H1 (cell line): Measurements from ENCODE around the gene ARHGAP1. TPM values are rescaled to one million over a fixed set of nuclear protein-coding genes. Genes with fewer than 3 reads are reported as not detected.

ENCODE experiments used
- CTCF ChIA-PET: fragments of 300-600 bp; sonication (Branson Sonifier 250); formaldehyde crosslinking; loops from one replicate; lab custom pipeline; 2021; ENCODE audit not compliant: partially characterized antibody; lab: Charles Lee
- POLR2A ChIA-PET: fragments of 300-600 bp; sonication (Branson Sonifier 250); formaldehyde crosslinking; loops from one replicate; lab custom pipeline; 2021; ENCODE audit warnings: inconsistent platforms; ENCODE audit not compliant: partially characterized antibody; lab: Charles Lee
- DNase-seq, 2 experiments: peaks; one replicate each; pipeline versions ENCODE4 v3.0.0 to v3.0.0-alpha.2; 2010 to 2022; ENCODE audit warnings: low spot score in 2 of 2, low read depth in 1 of 2, mixed read lengths in 1 of 2
- FAIRE-seq: peaks from 2 replicates; lab custom pipeline; 2011; peaks lifted over from hg19 to GRCh38; lab: Jason Lieb, UNC
- H2AFZ ChIP-seq: 2 replicates; pipeline ENCODE4 v1.8.1; 2012; ENCODE audit warnings: low read length, inconsistent platforms
- H2AK5ac ChIP-seq: 2 replicates; pipeline ENCODE4 v1.6.1; 2013; ENCODE audit warnings: low read depth, low read length
- H2BK120ac ChIP-seq: replicated peaks from 2 replicates; pipeline ENCODE3; 2013; ENCODE audit warnings: low read depth, low read length, inconsistent platforms
- H2BK12ac ChIP-seq: 2 replicates; pipeline ENCODE4 v1.6.1; 2013; ENCODE audit warnings: low read depth, low read length
- H2BK15ac ChIP-seq: 2 replicates; pipeline ENCODE4 v1.6.1; 2013; ENCODE audit warnings: low read length
- H2BK20ac ChIP-seq: 2 replicates; pipeline ENCODE4 v1.6.1; 2013; ENCODE audit warnings: low read length
- H2BK5ac ChIP-seq: 2 replicates; pipeline ENCODE4 v1.6.1; 2013; ENCODE audit warnings: low read depth, low read length
- H3K14ac ChIP-seq: 2 replicates; pipeline ENCODE4 v1.6.1; 2013; ENCODE audit warnings: inconsistent platforms; ENCODE audit not compliant: insufficient read length
- H3K18ac ChIP-seq: 2 replicates; pipeline ENCODE4 v1.6.1; 2013; ENCODE audit warnings: low read length; ENCODE audit errors: extremely low read depth
- H3K23ac ChIP-seq: 2 replicates; pipeline ENCODE4 v1.6.1; 2013; ENCODE audit warnings: inconsistent platforms; ENCODE audit not compliant: insufficient read length
- H3K23me2 ChIP-seq: 2 replicates; pipeline ENCODE4 v1.6.1; 2013; ENCODE audit warnings: low read depth, low read length
- H3K27ac ChIP-seq: 2 replicates; pipeline ENCODE4 v1.6.1; 2011; ENCODE audit warnings: low read depth, low read length, inconsistent platforms
- H3K27me3 ChIP-seq, 4 experiments: replicated peaks in 1 of 4; 1 replicate in 1 of 4; 2 replicates in 3 of 4; pipeline versions ENCODE4 v1.6.1 to v1.8.1; 2011 to 2013; ENCODE audit warnings: low read length in 3 of 4, mild to moderate bottlenecking in 3 of 4, inconsistent platforms in 2 of 4, mixed read lengths in 2 of 4, moderate library complexity in 1 of 4; ENCODE audit not compliant: control insufficient read depth in 3 of 4, insufficient read depth in 3 of 4; ENCODE audit errors: extremely low read depth in 1 of 4
- H3K36me3 ChIP-seq, 4 experiments: 2 replicates each; pipeline versions ENCODE4 v1.6.1 to v1.8.1; 2011 to 2013; ENCODE audit warnings: mild to moderate bottlenecking in 4 of 4, low read length in 3 of 4, moderate library complexity in 2 of 4, control low read depth in 1 of 4, inconsistent platforms in 1 of 4; ENCODE audit not compliant: insufficient read depth in 4 of 4, control insufficient read depth in 2 of 4
- H3K4ac ChIP-seq: replicated peaks from 2 replicates; pipeline ENCODE3; 2013; ENCODE audit warnings: low read length, low read depth, mixed read lengths, inconsistent platforms; ENCODE audit not compliant: insufficient read length
- H3K4me1 ChIP-seq, 4 experiments: replicated peaks in 1 of 4; 1 replicate in 1 of 4; 2 replicates in 3 of 4; pipeline versions ENCODE4 v1.6.1 to v1.8.1; 2011 to 2013; ENCODE audit warnings: low read length in 3 of 4, inconsistent platforms in 2 of 4, mixed read lengths in 1 of 4; ENCODE audit not compliant: insufficient read depth in 4 of 4, control insufficient read depth in 3 of 4
- H3K4me2 ChIP-seq, 2 experiments: 2 replicates each; pipeline versions ENCODE4 v1.6.1 to v1.8.1; 2011 to 2013; ENCODE audit warnings: low read depth in 2 of 2, low read length in 2 of 2, control low read depth in 1 of 2, inconsistent platforms in 1 of 2, mild to moderate bottlenecking in 1 of 2; ENCODE audit not compliant: insufficient read depth in 1 of 2
- H3K4me3 ChIP-seq, 4 experiments: fragments of 200-600, 300-600 bp in 1 of 4; sonication (generic), shearing (Covaris generic), sonication (Bioruptor Twin) in 1 of 4; 2 replicates each; pipeline versions ENCODE4 v1.5.1 to v1.8.1; 2011 to 2016; ENCODE audit warnings: low read length in 4 of 4, low read depth in 3 of 4, control low read depth in 2 of 4, inconsistent platforms in 2 of 4, mild to moderate bottlenecking in 2 of 4, mixed read lengths in 1 of 4, moderate library complexity in 1 of 4; ENCODE audit not compliant: insufficient read depth in 2 of 4; ENCODE audit errors: extremely low read depth in 1 of 4
- H3K56ac ChIP-seq: replicated peaks from 2 replicates; pipeline ENCODE3; 2013; ENCODE audit warnings: low read depth, mild to moderate bottlenecking, mixed read lengths, low read length, inconsistent platforms; ENCODE audit not compliant: insufficient read length
- H3K79me1 ChIP-seq: 2 replicates; pipeline ENCODE4 v1.6.1; 2013; ENCODE audit warnings: low read depth, low read length, control low read depth
- H3K79me2 ChIP-seq, 2 experiments: 2 replicates each; pipeline versions ENCODE4 v1.6.1 to v1.8.1; 2012 to 2013; ENCODE audit warnings: low read length in 2 of 2, mild to moderate bottlenecking in 2 of 2, inconsistent platforms in 1 of 2; ENCODE audit not compliant: insufficient read depth in 2 of 2, control insufficient read depth in 1 of 2
- H3K9ac ChIP-seq, 4 experiments: replicated peaks in 1 of 4; 1 replicate in 1 of 4; 2 replicates in 3 of 4; pipeline versions ENCODE4 v1.6.1 to v1.8.1; 2011 to 2013; ENCODE audit warnings: low read depth in 3 of 4, low read length in 3 of 4, control low read depth in 2 of 4, mild to moderate bottlenecking in 2 of 4, moderate library complexity in 2 of 4, inconsistent platforms in 1 of 4; ENCODE audit errors: extremely low read depth in 1 of 4
- H3K9me3 ChIP-seq, 2 experiments: 2 replicates each; pipeline versions ENCODE4 v1.6.1 to v1.8.1; 2012 to 2013; ENCODE audit warnings: mild to moderate bottlenecking in 2 of 2, moderate library complexity in 2 of 2, control low read depth in 1 of 2, inconsistent platforms in 1 of 2, low read depth in 1 of 2, low read length in 1 of 2, mixed read lengths in 1 of 2; ENCODE audit not compliant: insufficient read depth in 2 of 2
- H4K20me1 ChIP-seq, 2 experiments: replicated peaks in 1 of 2; 2 replicates each; pipeline versions ENCODE3 to v1.8.1; 2011 to 2013; ENCODE audit warnings: inconsistent platforms in 2 of 2, low read length in 2 of 2, mild to moderate bottlenecking in 1 of 2; ENCODE audit not compliant: insufficient read depth in 2 of 2, control insufficient read depth in 1 of 2
- H4K5ac ChIP-seq: 2 replicates; pipeline ENCODE4 v1.6.1; 2013; ENCODE audit warnings: low read length, low read depth, mixed read lengths, inconsistent platforms; ENCODE audit not compliant: insufficient read length
- H4K8ac ChIP-seq: 2 replicates; pipeline ENCODE4 v1.8.0; 2013; ENCODE audit warnings: mild to moderate bottlenecking, moderate library complexity, low read length, inconsistent platforms; ENCODE audit not compliant: insufficient read depth; ENCODE audit errors: extremely low read depth
- H4K91ac ChIP-seq: replicated peaks from 2 replicates; pipeline ENCODE3; 2013; ENCODE audit warnings: low read length, mixed read lengths, inconsistent platforms; ENCODE audit not compliant: insufficient read length
- ASH2L ChIP-seq: fragments of 200-600, 300-600 bp; sonication (generic); IDR thresholded peaks from one replicate; pipeline ENCODE4 v1.7.1; 2017; ENCODE audit warnings: low read length
- EP300 ChIP-seq, 2 experiments: IDR thresholded peaks; 1 replicate in 1 of 2; 2 replicates in 1 of 2; pipeline ENCODE4 v1.6.1; 2011 to 2012; ENCODE audit warnings: low read depth in 2 of 2, low read length in 2 of 2, mild to moderate bottlenecking in 2 of 2, borderline replicate concordance in 1 of 2, inconsistent platforms in 1 of 2, moderate library complexity in 1 of 2
- EZH2 ChIP-seq: fragments of 200-600 bp; sonication (generic); IDR thresholded peaks from 2 replicates; pipeline ENCODE4 v1.7.1; 2012; ENCODE audit warnings: low read depth, mild to moderate bottlenecking, moderate library complexity, low read length, inconsistent platforms; ENCODE audit not compliant: severe bottlenecking
- KDM4A ChIP-seq: IDR thresholded peaks from one replicate; pipeline ENCODE4 v1.7.1; 2012; ENCODE audit warnings: low read depth, mild to moderate bottlenecking, moderate library complexity, low read length, inconsistent platforms; ENCODE audit not compliant: severe bottlenecking
- MAX ChIP-seq: IDR thresholded peaks from 2 replicates; pipeline ENCODE4 v1.6.1; 2012; ENCODE audit warnings: inconsistent platforms
- TCF12 ChIP-seq: IDR thresholded peaks from 2 replicates; pipeline ENCODE4 v1.6.1; 2011; ENCODE audit warnings: low read depth, mild to moderate bottlenecking, low read length
- WGBS, 2 experiments: shearing (Covaris generic) in 1 of 2; methylation state at CpG; one replicate each; pipeline versions ENCODE4 v1.1.6 to v1.1.7; 2013 to 2015; ENCODE audit warnings: low lambda C conversion rate in 2 of 2, mixed read lengths in 2 of 2, inconsistent platforms in 1 of 2, low coverage in 1 of 2, missing lambda C conversion rate in 1 of 2; ENCODE audit not compliant: insufficient replicate concordance in 2 of 2, insufficient coverage in 1 of 2, insufficient read length in 1 of 2; ENCODE audit errors: extremely low coverage in 1 of 2, missing lambda C conversion rate in 1 of 2; 5-methylcytosine and 5-hydroxymethylcytosine counted together
- polyA plus RNA-seq, 7 experiments: library from polyadenylated mRNA; depleted of rRNA in 3 of 7; stranded (reverse) in 5 of 7; unstranded in 2 of 7; fragments of >200 nt in 5 of 7; fragments of 200-250 nt in 2 of 7; gene quantifications; 1 replicate in 5 of 7; 2 replicates in 1 of 7; 4 replicates in 1 of 7; pipeline versions ENCODE4 v1.2.1 to v1.2.3, GENCODE V29; 2011 to 2013; ENCODE audit warnings: missing spikeins in 2 of 7, mixed read lengths in 2 of 7
- total RNA-seq: library from RNA; stranded (reverse); fragmentation: NEBNext Ultra II Directional; extraction: Animal tissue kit (Norgen Biotek cat#: 25700); gene quantifications from 2 replicates; pipeline ENCODE4 v1.2.1, GENCODE V29; 2021

ARHGAP1 gene
- total and polyA plus RNA-seq, 2 of the 8 experiments (the other 6 are each of a cell fraction or from before 2014, with no cell fraction given): 28.6 to 58.8 TPM

GRCh38 chr11:46649180-46649738, 51.2 kb downstream of the ARHGAP1 start:
- H4K91ac ChIP-seq: no peak overlapping the region
- H3K9ac ChIP-seq: no peak overlapping the region
- WGBS, 2 experiments: 94% methylated on average over 2 of the region's 2 CpGs; no CpG with 5 or more reads in 1 of the 2 experiments
- DNase-seq (no peak), FAIRE-seq (no peak)
- no peak overlapping the region for H3K4me3 ChIP-seq
- no peak overlapping the region for H2BK12ac ChIP-seq
- no peaks in the 10 kb centered on the region for H3K79me2 ChIP-seq
- H2BK120ac ChIP-seq: no peak overlapping the region
- H3K4me2 ChIP-seq: no peak overlapping the region
- H3K9me3 ChIP-seq: no peaks in the 10 kb centered on the region
- H2AK5ac ChIP-seq: no peak overlapping the region
- POLR2A ChIA-PET: no interaction called here
- H3K56ac ChIP-seq: no peak overlapping the region
- H2BK5ac ChIP-seq: no peak overlapping the region
- no peaks in the 10 kb centered on the region for H3K23me2 ChIP-seq
- H3K79me1 ChIP-seq: no peaks in the 10 kb centered on the region
- no peak overlapping the region for H3K23ac ChIP-seq
- no peak overlapping the region for H4K5ac ChIP-seq
- H4K20me1 ChIP-seq: no peaks in the 10 kb centered on the region
- H2BK20ac ChIP-seq: no peak overlapping the region
- CTCF ChIA-PET: interaction anchor here (1.3 kb wide), 3 partner anchors 30 to 529 kb away, joined by 3 read pairs; no protein-coding TSS in a partner anchor
- H3K36me3 ChIP-seq: peaks cover 4 to 63% (median 33%) of the 10 kb centered on the region in 4 experiments; a peak in 7 of 8 replicates
- H3K27me3 ChIP-seq: no peaks in the 10 kb centered on the region
- no peak overlapping the region for H2BK15ac ChIP-seq
- no peak overlapping the region for H3K27ac ChIP-seq
- H3K4ac ChIP-seq: no peak overlapping the region
- H3K18ac ChIP-seq: no peak overlapping the region
- H2AFZ ChIP-seq: no peak overlapping the region
- no peak overlapping the region for H4K8ac ChIP-seq
- no peak overlapping the region for H3K14ac ChIP-seq
- no peaks in the 10 kb centered on the region for H3K4me1 ChIP-seq
- TF ChIP-seq ASH2L (no peak), MAX (no peak), EP300 (IDR thresholded peaks at IDR 0.05; ENCODE audit: borderline replicate concordance in 1 of 2, low read depth in 2 of 2, low read length in 2 of 2) (no peak), KDM4A (no peak), TCF12 (no peak), EZH2 (no peak)
